ENCODE results near the gene BHLHE40. TPM values are rescaled to one million over a fixed set of nuclear protein-coding genes. Genes with fewer than 3 reads are reported as not detected.

BHLHE40 gene
- total and polyA plus RNA-seq, 2 of the 8 experiments (the other 6 are each of a cell fraction or from before 2014, with no cell fraction given): 1.5 to 2.2 TPM

DNA sequence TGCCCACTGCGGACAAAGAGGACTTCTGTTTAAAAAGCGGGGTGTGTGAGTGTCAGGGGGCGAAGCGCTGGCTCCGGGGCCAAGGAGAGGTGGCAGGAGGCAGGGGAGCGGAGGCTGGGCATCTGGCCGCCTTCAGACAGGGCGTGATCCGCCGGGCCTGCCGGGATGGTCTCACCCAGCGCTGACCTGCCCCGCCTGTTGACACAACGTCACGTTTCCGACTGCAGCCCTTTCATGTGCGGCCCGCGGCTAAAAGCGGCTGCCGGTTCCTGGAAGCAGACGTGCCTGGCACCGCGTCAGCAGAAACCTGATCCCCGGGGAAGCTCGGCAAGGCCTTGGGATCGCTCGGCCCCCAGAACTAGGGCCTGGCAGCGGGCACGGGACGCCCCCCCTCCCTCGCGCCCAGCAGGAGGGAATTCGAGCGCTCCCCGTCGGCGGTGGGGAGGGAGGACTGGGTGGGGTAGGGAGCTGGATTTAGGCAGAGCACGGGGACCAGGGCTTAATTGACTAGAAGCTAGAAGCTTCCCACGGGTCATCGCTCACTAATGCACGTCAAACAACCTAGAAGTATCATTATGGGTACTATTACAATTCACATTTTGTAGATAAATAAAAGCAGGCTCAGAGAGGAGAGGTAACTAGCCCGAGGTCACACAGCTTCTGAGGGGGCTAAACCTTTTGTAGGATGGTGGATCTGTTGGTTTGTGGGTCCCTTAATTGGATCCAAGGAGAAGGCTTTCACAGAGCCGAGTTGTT lies 7.7 kb downstream of the BHLHE40 start (continued):
- TF ChIP-seq POLR2A (IDR thresholded peaks at IDR 0.05; ENCODE audit: control extremely low read depth in 1 of 2, low read depth in 2 of 2, low read length in 2 of 2) (peak in 1 of 2 experiments; percentile 42; a peak in 1 of 3 replicates), SP4 (IDR thresholded peaks at IDR 0.05; ENCODE audit: low read length) (no peak), KDM5A (IDR thresholded peaks at IDR 0.05; ENCODE audit: low read length) (no peak), MAFK (IDR thresholded peaks at IDR 0.05; ENCODE audit: low read depth, low read length) (no peak), CEBPB (IDR thresholded peaks at IDR 0.05; ENCODE audit: low read depth, low read length) (no peak), SIN3A (conservative IDR thresholded peaks at IDR 0.05 in 1 of 2, IDR thresholded peaks at IDR 0.05 in 1 of 2; ENCODE audit: low read depth in 1 of 2, low read length in 2 of 2) (peak in 1 of 2 experiments; percentile 61; a peak in 1 of 4 replicates), POLR2AphosphoS5 (IDR thresholded peaks at IDR 0.05; ENCODE audit: low read depth, low read length) (0 out of 2 replicates have a peak, but pooled peaks have one; percentile 42), TEAD4 (IDR thresholded peaks at IDR 0.05; ENCODE audit: low read depth, low read length) (peak; percentile 19; the same call in 1 of the 2 replicates), CREB1 (IDR thresholded peaks at IDR 0.05) (peak; percentile 91), RNF2 (IDR thresholded peaks at IDR 0.05; ENCODE audit: borderline replicate concordance, low read depth, low read length, missing control alignments, poor library complexity, severe bottlenecking) (no peak), JUN (IDR thresholded peaks at IDR 0.05; ENCODE audit: low read depth, low read length) (no peak), SRF (IDR thresholded peaks at IDR 0.05; ENCODE audit: low read depth, low read length) (no peak), FOSL1 (IDR thresholded peaks at IDR 0.05; ENCODE audit: insufficient read depth, low read depth, low read length) (no peak), YY1 (IDR thresholded peaks at IDR 0.05; ENCODE audit: low read depth, low read length) (no peak), GTF2F1 (IDR thresholded peaks at IDR 0.05; ENCODE audit: borderline replicate concordance, low read depth, low read length) (no peak), NANOG (IDR thresholded peaks at IDR 0.05; ENCODE audit: insufficient read depth, low read depth, low read length, poor library complexity, severe bottlenecking) (peak; percentile 25), RFX5 (IDR thresholded peaks at IDR 0.05; ENCODE audit: borderline replicate concordance, low read depth, low read length) (no peak), POU5F1 (IDR thresholded peaks at IDR 0.05; ENCODE audit: low read depth, low read length) (no peak), SIRT6 (IDR thresholded peaks at IDR 0.05; ENCODE audit: low read length) (no peak)
- TF ChIP-seq, protein P1, sequence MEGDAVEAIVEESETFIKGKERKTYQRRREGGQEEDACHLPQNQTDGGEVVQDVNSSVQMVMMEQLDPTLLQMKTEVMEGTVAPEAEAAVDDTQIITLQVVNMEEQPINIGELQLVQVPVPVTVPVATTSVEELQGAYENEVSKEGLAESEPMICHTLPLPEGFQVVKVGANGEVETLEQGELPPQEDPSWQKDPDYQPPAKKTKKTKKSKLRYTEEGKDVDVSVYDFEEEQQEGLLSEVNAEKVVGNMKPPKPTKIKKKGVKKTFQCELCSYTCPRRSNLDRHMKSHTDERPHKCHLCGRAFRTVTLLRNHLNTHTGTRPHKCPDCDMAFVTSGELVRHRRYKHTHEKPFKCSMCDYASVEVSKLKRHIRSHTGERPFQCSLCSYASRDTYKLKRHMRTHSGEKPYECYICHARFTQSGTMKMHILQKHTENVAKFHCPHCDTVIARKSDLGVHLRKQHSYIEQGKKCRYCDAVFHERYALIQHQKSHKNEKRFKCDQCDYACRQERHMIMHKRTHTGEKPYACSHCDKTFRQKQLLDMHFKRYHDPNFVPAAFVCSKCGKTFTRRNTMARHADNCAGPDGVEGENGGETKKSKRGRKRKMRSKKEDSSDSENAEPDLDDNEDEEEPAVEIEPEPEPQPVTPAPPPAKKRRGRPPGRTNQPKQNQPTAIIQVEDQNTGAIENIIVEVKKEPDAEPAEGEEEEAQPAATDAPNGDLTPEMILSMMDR (IDR thresholded peaks at IDR 0.05; ENCODE audit: control extremely low read depth in 1 of 3, insufficient read depth in 1 of 3, low read depth in 1 of 3, low read length in 3 of 3): no peak
- TF ChIP-seq, protein P2, sequence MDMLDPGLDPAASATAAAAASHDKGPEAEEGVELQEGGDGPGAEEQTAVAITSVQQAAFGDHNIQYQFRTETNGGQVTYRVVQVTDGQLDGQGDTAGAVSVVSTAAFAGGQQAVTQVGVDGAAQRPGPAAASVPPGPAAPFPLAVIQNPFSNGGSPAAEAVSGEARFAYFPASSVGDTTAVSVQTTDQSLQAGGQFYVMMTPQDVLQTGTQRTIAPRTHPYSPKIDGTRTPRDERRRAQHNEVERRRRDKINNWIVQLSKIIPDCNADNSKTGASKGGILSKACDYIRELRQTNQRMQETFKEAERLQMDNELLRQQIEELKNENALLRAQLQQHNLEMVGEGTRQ (IDR thresholded peaks at IDR 0.05; ENCODE audit: low read length): no peak
